ENCODE data around the gene ANKRD31. TPM values are rescaled to one million over a fixed set of nuclear protein-coding genes. Genes with fewer than 3 reads are reported as not detected.
"Not testable (repeated sequence)": the region's sequence is repeated elsewhere in the genome, so short reads cannot be mapped to it uniquely, and the experiment has no call there.

Gene ANKRD31
- total RNA-seq, 4 donors from 2014 or later, result 0.12 to 0.79 (median 0.37) TPM

DNA sequence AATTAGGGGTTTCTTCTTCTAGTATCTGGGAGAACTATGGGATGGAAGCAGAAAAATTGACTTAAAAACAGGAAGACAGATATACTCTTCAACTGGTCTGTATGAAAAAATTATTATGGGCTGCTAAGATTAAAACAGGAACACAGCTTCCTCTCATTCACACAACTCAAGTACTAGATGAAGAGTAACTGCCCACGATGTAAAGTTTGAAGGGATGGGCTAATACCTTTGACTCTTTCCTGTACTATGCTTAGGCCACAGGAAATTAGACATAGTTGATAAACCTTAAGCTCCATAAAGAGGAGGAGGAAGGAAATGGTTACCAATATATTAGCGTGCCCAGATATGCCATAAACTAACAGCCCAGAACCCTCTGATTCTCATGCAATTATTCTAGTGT lies 88.6 kb downstream of the ANKRD31 start:
- TF ChIP-seq, protein P1, sequence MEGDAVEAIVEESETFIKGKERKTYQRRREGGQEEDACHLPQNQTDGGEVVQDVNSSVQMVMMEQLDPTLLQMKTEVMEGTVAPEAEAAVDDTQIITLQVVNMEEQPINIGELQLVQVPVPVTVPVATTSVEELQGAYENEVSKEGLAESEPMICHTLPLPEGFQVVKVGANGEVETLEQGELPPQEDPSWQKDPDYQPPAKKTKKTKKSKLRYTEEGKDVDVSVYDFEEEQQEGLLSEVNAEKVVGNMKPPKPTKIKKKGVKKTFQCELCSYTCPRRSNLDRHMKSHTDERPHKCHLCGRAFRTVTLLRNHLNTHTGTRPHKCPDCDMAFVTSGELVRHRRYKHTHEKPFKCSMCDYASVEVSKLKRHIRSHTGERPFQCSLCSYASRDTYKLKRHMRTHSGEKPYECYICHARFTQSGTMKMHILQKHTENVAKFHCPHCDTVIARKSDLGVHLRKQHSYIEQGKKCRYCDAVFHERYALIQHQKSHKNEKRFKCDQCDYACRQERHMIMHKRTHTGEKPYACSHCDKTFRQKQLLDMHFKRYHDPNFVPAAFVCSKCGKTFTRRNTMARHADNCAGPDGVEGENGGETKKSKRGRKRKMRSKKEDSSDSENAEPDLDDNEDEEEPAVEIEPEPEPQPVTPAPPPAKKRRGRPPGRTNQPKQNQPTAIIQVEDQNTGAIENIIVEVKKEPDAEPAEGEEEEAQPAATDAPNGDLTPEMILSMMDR (IDR thresholded peaks at IDR 0.05), result no peak
- DNase-seq (ENCODE audit: low spot score) (no peak), ATAC-seq (ENCODE audit: low FRiP score) (no peak)

DNA sequence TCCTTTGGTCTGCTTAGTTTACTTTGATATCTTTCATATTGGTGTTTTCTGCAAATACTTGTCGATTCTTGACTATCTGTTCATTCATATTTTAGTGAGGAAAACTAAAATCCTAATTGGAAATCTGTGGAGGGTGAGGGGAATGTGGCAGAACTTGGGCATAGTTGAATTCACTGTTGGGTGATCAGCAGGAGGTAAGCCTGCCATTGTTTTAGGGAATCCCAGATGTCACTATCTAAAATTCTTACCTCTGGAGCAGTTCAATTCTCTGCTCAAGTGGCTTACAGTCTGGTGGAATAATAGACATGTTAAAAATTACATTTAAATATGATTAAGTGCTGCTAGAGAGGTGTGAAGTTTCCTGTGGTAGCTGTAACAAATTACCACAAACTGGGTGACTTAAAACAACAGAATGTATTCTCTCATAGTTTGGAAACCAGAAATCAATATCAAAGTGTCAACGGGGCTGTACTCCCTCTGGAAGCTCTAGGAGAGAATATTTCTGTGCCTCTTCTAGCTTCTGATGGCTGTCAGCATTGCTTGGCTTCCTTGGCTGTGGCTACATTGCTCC lies 94.0 kb downstream of the ANKRD31 start:
- DNase-seq (ENCODE audit: low spot score) (no peak), ATAC-seq (ENCODE audit: low FRiP score) (no peak)
- TF ChIP-seq, protein P1 (IDR thresholded peaks at IDR 0.05), result no peak

DNA sequence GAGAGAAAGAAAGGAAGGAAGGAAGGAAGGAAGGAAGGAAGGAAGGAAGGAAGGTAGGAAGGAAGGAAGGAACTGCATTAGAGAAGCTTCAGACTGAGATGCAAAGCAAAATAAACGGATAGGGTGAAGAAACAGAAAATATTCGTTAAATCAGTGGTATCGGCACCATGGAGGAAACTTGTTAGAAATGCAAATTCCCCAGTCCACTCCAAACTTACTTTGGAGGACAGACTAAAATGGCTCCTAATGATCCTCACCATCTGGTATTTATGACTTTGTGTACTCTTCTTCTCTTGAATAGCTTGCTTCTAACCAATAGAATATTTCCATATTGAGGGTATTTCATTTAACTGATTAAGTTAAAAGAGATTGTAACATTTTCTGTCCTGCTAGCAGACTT lies 96.4 kb downstream of the ANKRD31 start:
- DNase-seq (ENCODE audit: low spot score) (no peak), ATAC-seq (ENCODE audit: low FRiP score) (no peak)
- TF ChIP-seq, protein P1 (IDR thresholded peaks at IDR 0.05), result no peak

DNA sequence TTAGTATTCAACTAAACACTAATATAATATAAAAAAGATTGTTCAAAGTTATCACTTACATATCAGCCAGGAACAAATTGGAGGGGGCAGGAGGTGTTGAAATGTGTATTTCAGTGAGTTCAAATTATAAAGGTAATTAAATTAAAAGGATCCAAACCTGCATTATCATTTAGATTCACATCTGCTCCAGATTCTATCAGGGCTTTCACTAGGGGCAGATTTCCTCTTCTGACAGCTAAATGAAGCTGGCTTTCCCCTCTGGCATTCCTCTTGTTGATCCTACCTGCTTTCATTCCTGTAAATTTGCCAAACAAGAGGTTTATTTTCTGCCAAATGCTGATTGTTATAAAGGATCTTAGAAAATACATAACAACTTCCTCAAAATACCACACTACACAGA lies 98.0 kb downstream of the ANKRD31 start:
- no peak for DNase-seq (ENCODE audit: low spot score)
- TF ChIP-seq, protein P1 (IDR thresholded peaks at IDR 0.05), result no peak
- no peak for ATAC-seq (ENCODE audit: low FRiP score)

DNA sequence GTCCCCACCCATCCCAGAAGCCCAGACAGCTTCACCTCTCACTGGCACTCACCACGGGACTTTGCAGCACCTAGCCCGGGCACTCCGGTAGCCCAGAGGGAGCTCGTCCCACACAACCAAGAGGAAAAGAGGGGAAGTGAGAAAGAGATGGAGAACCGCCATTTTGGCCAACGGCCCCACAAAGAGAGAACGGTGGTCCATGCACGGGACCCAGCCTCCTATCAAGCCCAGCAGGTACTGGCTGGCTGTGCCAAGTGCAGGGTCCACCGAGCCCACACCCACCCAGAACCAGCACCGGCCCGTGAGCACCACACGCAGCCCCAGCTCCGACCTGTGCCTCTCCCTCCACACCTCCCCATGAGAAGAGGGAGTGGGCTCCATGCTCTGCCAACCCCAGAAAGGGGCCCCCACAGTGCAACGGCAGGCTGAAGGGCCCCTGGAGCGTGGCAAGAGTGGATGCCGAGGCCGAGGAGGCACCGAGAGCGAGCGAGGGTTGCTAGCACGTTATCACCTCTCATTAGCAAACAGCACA lies 105.8 kb downstream of the ANKRD31 start:
- TF ChIP-seq, protein P1 (IDR thresholded peaks at IDR 0.05), result no peak
- DNase-seq (ENCODE audit: low spot score), result no peak
- no peak for ATAC-seq (ENCODE audit: low FRiP score)

DNA sequence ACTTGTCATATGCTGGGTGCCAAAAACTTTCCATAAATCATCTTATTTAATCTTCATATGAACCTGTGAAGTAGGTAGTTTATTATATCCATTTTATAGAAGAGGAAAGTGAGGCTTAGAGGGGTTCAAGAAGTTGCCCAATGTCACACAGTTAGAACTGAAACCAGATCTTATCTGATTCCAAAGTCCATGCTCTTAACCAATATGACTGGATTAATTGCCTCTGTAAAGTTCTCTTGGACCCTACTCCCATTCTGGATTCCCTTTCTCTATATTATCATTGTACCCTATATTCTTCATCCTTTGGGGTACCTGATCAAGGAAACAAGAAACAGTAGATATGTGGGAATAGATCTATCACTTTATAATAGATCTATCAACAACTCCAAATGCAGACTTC lies 119.8 kb downstream of the ANKRD31 start:
- DNase-seq (ENCODE audit: low spot score), result no peak
- no peak for ATAC-seq (ENCODE audit: low FRiP score)
- TF ChIP-seq, protein P1 (IDR thresholded peaks at IDR 0.05), result no peak

DNA sequence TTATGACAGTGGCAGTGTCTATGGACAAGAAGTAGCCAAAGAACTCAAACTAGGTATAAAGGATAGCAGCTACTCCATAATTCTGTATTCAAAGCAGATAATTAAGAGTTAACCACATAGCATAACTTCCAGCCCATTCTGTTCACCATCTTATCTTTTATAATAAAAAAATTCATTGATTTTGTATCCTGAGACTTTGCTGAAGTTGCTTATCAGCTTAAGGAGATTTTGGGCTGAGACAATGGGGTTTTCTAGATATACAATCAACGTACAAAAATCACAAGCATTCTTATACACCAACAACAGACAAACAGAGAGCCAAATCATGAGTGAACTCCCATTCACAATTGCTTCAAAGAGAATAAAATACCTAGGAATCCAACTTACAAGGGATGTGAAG lies 122.4 kb downstream of the ANKRD31 start:
- DNase-seq (ENCODE audit: low spot score); ATAC-seq (ENCODE audit: low FRiP score): not testable (repeated sequence)
